RWPE1 (cell line): ENCODE results near the gene OBP2A.

Experiments used
- CTCF ChIA-PET: fragments of 350-600 bp; sonication (Branson Sonifier 250); formaldehyde crosslinking; extraction: SDS; loops from one replicate; lab custom pipeline; 2021; lab: Yijun Ruan, JAX
- POLR2A ChIA-PET: fragments of 400-600 bp; formaldehyde crosslinking; extraction: SDS; loops from one replicate; lab custom pipeline; 2020; ENCODE audit warnings: antibody characterized with exemption; ENCODE audit not compliant: low non-redundant PET; lab: Yijun Ruan, JAX
- DNase-seq: peaks from one replicate; pipeline ENCODE4 v3.0.0; 2012; ENCODE audit warnings: low spot score
- H3K27ac ChIP-seq: fragments of 450-650 bp; 2 replicates; pipeline ENCODE4 v1.5.1; 2017
- CTCF ChIP-seq: fragments of 450-650 bp; conservative IDR thresholded peaks from 2 replicates; pipeline ENCODE4 v1.5.1; 2017; ENCODE audit warnings: low read depth, mild to moderate bottlenecking

The OBP2A gene

GRCh38 chr9:135504262-135505243, 41.4 kb upstream of the OBP2A start:
- CTCF ChIA-PET = interaction anchor here (0.5 to 1.7 kb wide), 25 partner anchors 8 to 1910 kb away, joined by 3 to 13 read pairs (median 4); partner anchors contain the start of gene PPP1R26

GRCh38 chr9:135505406-135506187, 40.3 kb upstream of the OBP2A start:
- ChIA-PET CTCF (interaction anchor here (0.5 to 1.7 kb wide), 14 partner anchors 7 to 458 kb away, joined by 3 to 13 read pairs (median 5); no protein-coding TSS in a partner anchor), POLR2A (no interaction called here)
- H3K27ac ChIP-seq = peak overlapping the region; percentile 1; the same call in 1 of the 2 replicates
- no peak for DNase-seq
- TF ChIP-seq CTCF = no peak

More at GRCh38 chr9:135504262-135505243, 41.4 kb upstream of the OBP2A start:
- TF ChIP-seq CTCF = peak; percentile 98
- POLR2A ChIA-PET = no interaction called here
- peak overlapping the region; percentile 1; the same call in 1 of the 2 replicates for H3K27ac ChIP-seq
- DNase-seq = peak; percentile 64

- no peak overlapping the region for H3K27ac ChIP-seq
- POLR2A ChIA-PET = no interaction called here
- no peak for TF ChIP-seq CTCF
- CTCF ChIA-PET = interaction anchor here (0.7 to 0.9 kb wide), 2 partner anchors 11 to 406 kb away, joined by 3 read pairs; no protein-coding TSS in a partner anchor
- no peak for DNase-seq
These were observed 39.4 kb upstream of the OBP2A start for GRCh38 chr9:135506327-135507103.

GRCh38 chr9:135507104-135508035, 38.6 kb upstream of the OBP2A start:
- POLR2A ChIA-PET = no interaction called here
- no peak overlapping the region for H3K27ac ChIP-seq
- TF ChIP-seq CTCF = no peak
- DNase-seq = no peak
- CTCF ChIA-PET = interaction anchor here (0.8 kb wide), 1 partner anchor 10 kb away, joined by 4 read pairs; no protein-coding TSS in a partner anchor

- POLR2A ChIA-PET = no interaction called here
- H3K27ac ChIP-seq = no peak overlapping the region
- DNase-seq = no peak
- CTCF ChIA-PET = interaction anchor here (0.8 kb wide), 1 partner anchor 9 kb away, joined by 4 read pairs; no protein-coding TSS in a partner anchor
- TF ChIP-seq CTCF = no peak
These were observed 37.6 kb upstream of the OBP2A start for GRCh38 chr9:135508211-135508820.
